Trophoblast cell (in vitro differentiated cells and primary cell): ENCODE data around the gene MBNL2.

Experiments used
- DNase-seq, 2 donors: peaks; one replicate each; pipeline ENCODE4 v3.0.0-alpha.2; 2016
- H2AFZ ChIP-seq: 2 replicates; pipeline ENCODE4 v1.6.1; 2013; ENCODE audit warnings: low read length, moderate library complexity, mild to moderate bottlenecking; ENCODE audit not compliant: insufficient read depth, poor library complexity
- H2AK5ac ChIP-seq: 2 replicates; pipeline ENCODE4 v1.6.1; 2013; ENCODE audit warnings: mild to moderate bottlenecking, low read length
- H2BK120ac ChIP-seq: 2 replicates; pipeline ENCODE4 v1.6.1; 2013; ENCODE audit warnings: low read length, mild to moderate bottlenecking, moderate library complexity; ENCODE audit not compliant: insufficient read depth, poor library complexity
- H2BK12ac ChIP-seq: 2 replicates; pipeline ENCODE4 v1.6.1; 2013; ENCODE audit warnings: mild to moderate bottlenecking, low read length, moderate library complexity
- H2BK5ac ChIP-seq: 2 replicates; pipeline ENCODE4 v1.6.1; 2013; ENCODE audit warnings: low read length, low read depth, moderate library complexity, mild to moderate bottlenecking; ENCODE audit not compliant: poor library complexity
- H3K14ac ChIP-seq: 2 replicates; pipeline ENCODE4 v1.6.1; 2013; ENCODE audit warnings: mild to moderate bottlenecking, low read length
- H3K18ac ChIP-seq: 2 replicates; pipeline ENCODE4 v1.6.1; 2013; ENCODE audit warnings: mild to moderate bottlenecking, low read length
- H3K23ac ChIP-seq: 2 replicates; pipeline ENCODE4 v1.6.1; 2013; ENCODE audit warnings: low read length
- H3K27ac ChIP-seq: 2 replicates; pipeline ENCODE4 v1.5.1; 2013; ENCODE audit warnings: low read depth, mild to moderate bottlenecking, inconsistent platforms, low read length, moderate library complexity
- H3K27me3 ChIP-seq: 2 replicates; pipeline ENCODE4 v1.6.1; 2013; ENCODE audit warnings: inconsistent platforms, mild to moderate bottlenecking, low read length, moderate library complexity; ENCODE audit not compliant: insufficient read depth
- H3K36me3 ChIP-seq, 2 experiments: 1 replicate in 1 of 2; 2 replicates in 1 of 2; pipeline ENCODE4 v1.6.1; 2013; ENCODE audit warnings: low read length in 2 of 2, mild to moderate bottlenecking in 2 of 2, moderate library complexity in 1 of 2; ENCODE audit not compliant: insufficient read depth in 2 of 2, control insufficient read depth in 1 of 2
- H3K4ac ChIP-seq: 2 replicates; pipeline ENCODE4 v1.6.1; 2013; ENCODE audit warnings: low read depth, mild to moderate bottlenecking, low read length, moderate library complexity
- H3K4me1 ChIP-seq, 2 experiments: 1 replicate in 1 of 2; 2 replicates in 1 of 2; pipeline ENCODE4 v1.6.1; 2013; ENCODE audit warnings: low read length in 2 of 2, mild to moderate bottlenecking in 2 of 2, moderate library complexity in 1 of 2; ENCODE audit not compliant: insufficient read depth in 2 of 2, control insufficient read depth in 1 of 2
- H3K4me2 ChIP-seq: 2 replicates; pipeline ENCODE4 v1.6.1; 2013; ENCODE audit warnings: inconsistent platforms, mild to moderate bottlenecking, low read length, moderate library complexity
- H3K4me3 ChIP-seq: 2 replicates; pipeline ENCODE4 v1.5.1; 2013; ENCODE audit warnings: mild to moderate bottlenecking, low read depth, low read length, inconsistent platforms
- H3K79me1 ChIP-seq: one replicate; pipeline ENCODE4 v1.6.1; 2013; ENCODE audit warnings: low read length
- H3K79me2 ChIP-seq: 2 replicates; pipeline ENCODE4 v1.6.1; 2013; ENCODE audit warnings: low read length, mild to moderate bottlenecking; ENCODE audit not compliant: control insufficient read depth, insufficient read depth, poor library complexity
- H3K9ac ChIP-seq: 2 replicates; pipeline ENCODE4 v1.6.1; 2013; ENCODE audit warnings: mild to moderate bottlenecking, low read length
- H3K9me3 ChIP-seq: 2 replicates; pipeline ENCODE4 v1.6.1; 2013; ENCODE audit warnings: low read depth, mild to moderate bottlenecking, control low read depth, inconsistent platforms, low read length; ENCODE audit not compliant: insufficient read depth
- H4K12ac ChIP-seq: 2 replicates; pipeline ENCODE4 v1.6.1; 2013; ENCODE audit warnings: low read depth, mild to moderate bottlenecking, low read length, moderate library complexity
- H4K8ac ChIP-seq: 2 replicates; pipeline ENCODE4 v1.6.1; 2013; ENCODE audit warnings: low read depth, mild to moderate bottlenecking, low read length, moderate library complexity
- H4K91ac ChIP-seq: one replicate; pipeline ENCODE4 v1.6.1; 2013; ENCODE audit warnings: low read depth, mild to moderate bottlenecking, low read length, moderate library complexity
- WGBS: extraction: QIAGEN DNeasy Blood & Tissue Kit; methylation state at CpG from one replicate; pipeline ENCODE4 v1.1.7; 2013; ENCODE audit warnings: missing lambda C conversion rate; ENCODE audit not compliant: insufficient read length, insufficient coverage; ENCODE audit errors: extremely low coverage; 5-methylcytosine and 5-hydroxymethylcytosine counted together

The MBNL2 gene

DNA sequence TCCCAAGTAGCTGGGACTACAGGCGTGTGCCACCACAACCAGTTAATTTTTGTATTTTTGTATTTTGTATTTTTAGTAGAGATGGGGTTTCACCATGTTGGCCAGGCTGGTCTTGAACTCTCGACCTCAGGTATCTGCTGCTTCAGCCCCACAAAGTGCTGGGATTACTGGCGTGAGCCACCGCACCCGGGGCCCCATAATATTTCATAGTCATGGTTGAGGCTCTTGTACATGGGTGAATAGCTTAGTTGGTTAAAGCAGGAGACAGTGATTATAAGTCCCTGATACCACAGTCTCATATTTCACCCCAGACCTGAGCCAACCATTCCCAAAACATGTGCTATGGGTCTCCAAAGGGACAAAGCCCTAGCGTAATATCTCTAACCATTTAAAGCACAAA, 26.1 kb downstream of the MBNL2 start:
- no peak overlapping the region for H3K14ac ChIP-seq
- no peak overlapping the region for H2BK5ac ChIP-seq
- DNase-seq = no peak
- no peaks in the 10 kb centered on the region for H3K27me3 ChIP-seq
- H3K79me1 ChIP-seq = no peaks in the 10 kb centered on the region
- H2AFZ ChIP-seq = no peak overlapping the region
- H3K36me3 ChIP-seq = peaks cover 0 to 3% of the 10 kb centered on the region in 2 experiments
- no peak overlapping the region for H3K4me3 ChIP-seq
- H4K91ac ChIP-seq = no peak overlapping the region
- H3K4me1 ChIP-seq = peaks cover 5% of the 10 kb centered on the region in 2 experiments
- no peak overlapping the region for H3K23ac ChIP-seq
- H4K12ac ChIP-seq = no peak overlapping the region
- no peak overlapping the region for H2BK120ac ChIP-seq
- WGBS = no CpG with 5 or more reads among the region's 6 CpGs
- H2AK5ac ChIP-seq = peak overlapping the region; percentile 37
- H3K18ac ChIP-seq = no peak overlapping the region
- H3K27ac ChIP-seq = no peak overlapping the region
- H3K9me3 ChIP-seq = no peaks in the 10 kb centered on the region
- no peak overlapping the region for H3K4me2 ChIP-seq
- H3K4ac ChIP-seq = peak overlapping the region; percentile 79
- H4K8ac ChIP-seq = no peak overlapping the region
- no peak overlapping the region for H2BK12ac ChIP-seq
- H3K79me2 ChIP-seq = no peaks in the 10 kb centered on the region
- no peak overlapping the region for H3K9ac ChIP-seq

DNA sequence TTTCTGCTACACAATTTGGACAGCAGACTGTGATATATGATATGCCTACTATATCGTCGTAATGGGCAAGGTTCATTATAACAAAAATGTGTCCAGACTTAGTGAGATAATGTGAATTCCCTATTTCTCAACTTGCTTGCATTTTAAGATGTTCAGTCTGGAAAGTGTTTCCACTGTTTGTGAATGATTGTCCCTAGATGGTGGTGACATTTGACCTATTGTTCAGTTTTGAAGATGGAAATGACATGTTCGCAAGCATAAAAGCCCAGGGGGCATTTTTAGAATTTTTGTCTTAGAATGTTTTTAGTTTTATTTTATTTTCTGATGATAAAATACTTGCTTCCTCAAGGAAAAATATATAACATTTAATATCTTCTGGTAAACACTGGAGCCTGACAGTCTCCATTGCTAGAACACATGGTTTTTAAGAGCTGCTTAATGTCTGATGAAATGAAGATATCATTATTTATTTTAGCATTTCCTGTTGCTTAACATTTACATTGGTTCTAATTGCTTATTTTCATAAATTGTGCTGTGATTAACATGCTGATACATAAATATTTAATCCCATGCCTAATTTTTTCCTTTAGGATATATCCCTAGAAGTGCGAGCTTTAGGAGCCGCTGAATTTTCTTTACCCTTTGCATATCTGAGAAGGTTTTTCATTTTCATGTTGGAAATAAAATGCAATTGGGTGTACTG, 27.1 kb downstream of the MBNL2 start:
- H3K4me3 ChIP-seq = no peak overlapping the region
- no peak overlapping the region for H2AFZ ChIP-seq
- no peak overlapping the region for H3K4ac ChIP-seq
- H4K91ac ChIP-seq = no peak overlapping the region
- no peak overlapping the region for H3K14ac ChIP-seq
- no peak overlapping the region for H4K12ac ChIP-seq
- H3K18ac ChIP-seq = no peak overlapping the region
- H3K23ac ChIP-seq = no peak overlapping the region
- no peak overlapping the region for H2BK12ac ChIP-seq
- no peak overlapping the region for H3K4me2 ChIP-seq
- no peak overlapping the region for H2BK5ac ChIP-seq
- peaks cover 0 to 3% of the 10 kb centered on the region in 2 experiments for H3K36me3 ChIP-seq
- no peak overlapping the region for H3K9ac ChIP-seq
- no peaks in the 10 kb centered on the region for H3K79me2 ChIP-seq
- H3K27me3 ChIP-seq = no peaks in the 10 kb centered on the region
- WGBS = no CpG with 5 or more reads among the region's 5 CpGs
- no peak overlapping the region for H2BK120ac ChIP-seq
- H3K4me1 ChIP-seq = peaks cover 4 to 5% of the 10 kb centered on the region in 2 experiments
- H2AK5ac ChIP-seq = no peak overlapping the region
- peak in 1 of 2 donors; percentile 56 for DNase-seq
- H3K27ac ChIP-seq = no peak overlapping the region
- H3K9me3 ChIP-seq = no peaks in the 10 kb centered on the region
- no peaks in the 10 kb centered on the region for H3K79me1 ChIP-seq
- no peak overlapping the region for H4K8ac ChIP-seq

DNA sequence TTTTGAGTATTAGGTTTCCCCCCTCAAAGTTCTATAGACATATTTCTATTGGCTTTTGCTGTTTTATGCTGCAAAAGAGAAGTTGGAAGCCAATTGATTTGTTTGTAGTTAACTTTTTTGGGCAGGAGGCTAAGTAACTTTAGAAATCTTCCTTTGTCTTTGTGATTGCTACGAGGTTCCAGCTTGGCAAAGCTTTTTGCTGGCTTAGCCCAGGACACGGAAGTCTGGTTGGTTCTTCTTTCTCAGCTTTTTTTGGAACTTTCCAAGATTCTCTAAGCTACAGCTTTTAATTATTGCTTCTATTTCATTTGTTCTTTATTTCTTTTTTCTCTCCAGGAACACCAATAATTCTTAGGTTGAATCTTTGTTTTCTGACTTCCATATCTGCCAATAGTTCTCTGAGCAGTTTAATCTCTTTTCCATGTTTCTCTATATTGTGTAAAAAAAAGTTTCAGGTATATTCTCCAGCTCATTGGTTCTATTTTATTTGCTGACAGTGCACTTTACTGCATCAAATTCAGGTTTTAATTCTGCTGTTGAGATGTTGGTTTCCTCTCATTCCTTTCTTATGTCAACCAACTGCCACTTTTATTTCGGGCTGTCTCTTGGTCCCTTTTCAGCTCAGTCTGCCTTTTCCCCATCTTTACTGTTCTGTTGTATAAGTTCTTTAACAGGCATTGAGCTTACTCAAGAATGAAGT, 27.8 kb downstream of the MBNL2 start:
- Histone ChIP-seq H3K14ac (no peak overlapping the region), H4K8ac (no peak overlapping the region), H2AK5ac (no peak overlapping the region), H2AFZ (no peak overlapping the region), H3K36me3 (peaks cover 0 to 3% of the 10 kb centered on the region in 2 experiments), H4K12ac (no peak overlapping the region), H3K4me3 (no peak overlapping the region), H3K9me3 (no peaks in the 10 kb centered on the region), H3K27ac (no peak overlapping the region), H3K4me1 (peaks cover 5 to 8% of the 10 kb centered on the region in 2 experiments), H3K79me1 (no peaks in the 10 kb centered on the region), H3K9ac (no peak overlapping the region), H3K4me2 (no peak overlapping the region), H2BK12ac (no peak overlapping the region), H3K4ac (no peak overlapping the region), H3K79me2 (no peaks in the 10 kb centered on the region), H4K91ac (no peak overlapping the region), H3K27me3 (no peaks in the 10 kb centered on the region), H2BK120ac (no peak overlapping the region), H3K18ac (no peak overlapping the region), H2BK5ac (no peak overlapping the region), H3K23ac (no peak overlapping the region)
- DNase-seq = no peak
- WGBS = no CpG with 5 or more reads among the region's 3 CpGs

DNA sequence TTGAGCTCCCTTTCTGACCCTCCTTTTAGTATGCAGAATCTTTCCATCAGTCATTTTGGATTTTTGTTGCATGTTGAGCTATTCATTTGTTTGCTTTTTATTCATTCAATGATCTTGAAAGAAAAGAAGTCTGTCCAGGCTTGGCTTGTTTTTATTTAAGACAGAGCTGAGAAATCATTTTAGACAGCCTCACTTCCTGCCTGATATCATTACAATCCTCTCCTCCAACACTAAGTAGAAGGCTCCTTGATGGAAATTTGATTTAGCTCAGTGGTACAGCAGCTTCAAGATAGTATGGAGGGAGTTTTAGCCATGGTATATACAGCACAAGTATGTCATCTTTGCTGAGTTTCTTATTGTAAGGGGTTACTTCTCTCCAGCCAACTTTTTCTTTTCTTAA, 28.4 kb downstream of the MBNL2 start:
- H4K91ac ChIP-seq = no peak overlapping the region
- H3K9me3 ChIP-seq = no peaks in the 10 kb centered on the region
- H3K79me2 ChIP-seq = no peaks in the 10 kb centered on the region
- no peak overlapping the region for H4K8ac ChIP-seq
- no peak overlapping the region for H2AFZ ChIP-seq
- peaks cover 5 to 12% of the 10 kb centered on the region in 2 experiments for H3K4me1 ChIP-seq
- H4K12ac ChIP-seq = no peak overlapping the region
- H3K4me2 ChIP-seq = no peak overlapping the region
- no peak overlapping the region for H3K23ac ChIP-seq
- no peak overlapping the region for H2BK5ac ChIP-seq
- DNase-seq = no peak
- no peaks in the 10 kb centered on the region for H3K27me3 ChIP-seq
- H2BK120ac ChIP-seq = no peak overlapping the region
- H3K79me1 ChIP-seq = no peaks in the 10 kb centered on the region
- peaks cover 0 to 3% of the 10 kb centered on the region in 2 experiments for H3K36me3 ChIP-seq
- H3K14ac ChIP-seq = no peak overlapping the region
- no peak overlapping the region for H3K4me3 ChIP-seq
- H2AK5ac ChIP-seq = no peak overlapping the region
- no peak overlapping the region for H3K4ac ChIP-seq
- H3K27ac ChIP-seq = no peak overlapping the region
- no peak overlapping the region for H3K9ac ChIP-seq
- no peak overlapping the region for H3K18ac ChIP-seq
- no peak overlapping the region for H2BK12ac ChIP-seq
